Activated T-helper 9 cell treated with anti-CD3 and anti-CD28 coated beads, Interleukin-2, amount 50 U/mL, for 16 hours (primary cell): ENCODE results near the gene SEPSECS.
"Not testable (repeated sequence)": the region's sequence is repeated elsewhere in the genome, so short reads cannot be mapped to it uniquely, and the experiment has no call there.

Source experiments
- DNase-seq: peaks from one replicate; pipeline ENCODE4 v3.0.0-alpha.2; 2020; ENCODE audit warnings: low read depth

Gene SEPSECS

DNA sequence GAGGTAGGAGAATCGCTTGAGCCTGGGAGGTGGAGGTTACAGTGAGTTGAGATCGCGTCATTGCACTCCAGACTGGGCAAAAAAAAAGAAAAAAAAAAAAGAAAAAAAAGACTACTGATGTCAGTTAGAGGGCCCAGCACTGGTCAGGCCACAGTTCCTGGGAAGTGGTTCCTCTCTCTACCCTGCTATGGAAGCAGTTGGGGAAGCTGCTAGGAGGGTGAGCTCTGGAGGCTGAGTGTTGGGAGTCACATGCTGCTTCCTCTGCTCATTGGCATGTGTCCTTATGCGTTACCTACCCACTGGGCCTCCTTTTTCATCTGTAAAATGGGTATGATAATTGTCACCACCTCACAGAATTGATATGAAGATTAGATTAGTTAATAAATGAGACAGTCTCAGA, 50.7 kb downstream of the SEPSECS start:
- no peak for DNase-seq

DNA sequence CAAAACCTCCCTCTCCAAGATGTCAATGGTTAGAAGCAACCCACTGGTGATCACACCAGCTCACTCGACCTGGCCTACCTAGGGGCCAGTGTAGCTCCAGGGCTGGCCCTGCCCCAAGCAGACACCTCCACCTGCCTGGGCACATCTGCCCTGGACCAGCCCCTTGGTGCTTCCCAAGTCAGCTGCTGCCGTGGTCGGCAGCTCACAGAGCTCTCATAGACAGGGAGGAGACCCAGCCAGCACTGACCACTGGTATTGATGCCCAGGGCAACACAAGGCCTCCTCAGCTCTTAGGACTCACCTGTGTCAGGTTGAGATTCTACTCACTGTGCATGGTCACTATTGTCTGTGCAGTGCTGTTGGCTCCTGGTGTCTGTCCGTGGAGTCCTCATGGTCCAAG, 51.7 kb downstream of the SEPSECS start:
- no peak for DNase-seq

DNA sequence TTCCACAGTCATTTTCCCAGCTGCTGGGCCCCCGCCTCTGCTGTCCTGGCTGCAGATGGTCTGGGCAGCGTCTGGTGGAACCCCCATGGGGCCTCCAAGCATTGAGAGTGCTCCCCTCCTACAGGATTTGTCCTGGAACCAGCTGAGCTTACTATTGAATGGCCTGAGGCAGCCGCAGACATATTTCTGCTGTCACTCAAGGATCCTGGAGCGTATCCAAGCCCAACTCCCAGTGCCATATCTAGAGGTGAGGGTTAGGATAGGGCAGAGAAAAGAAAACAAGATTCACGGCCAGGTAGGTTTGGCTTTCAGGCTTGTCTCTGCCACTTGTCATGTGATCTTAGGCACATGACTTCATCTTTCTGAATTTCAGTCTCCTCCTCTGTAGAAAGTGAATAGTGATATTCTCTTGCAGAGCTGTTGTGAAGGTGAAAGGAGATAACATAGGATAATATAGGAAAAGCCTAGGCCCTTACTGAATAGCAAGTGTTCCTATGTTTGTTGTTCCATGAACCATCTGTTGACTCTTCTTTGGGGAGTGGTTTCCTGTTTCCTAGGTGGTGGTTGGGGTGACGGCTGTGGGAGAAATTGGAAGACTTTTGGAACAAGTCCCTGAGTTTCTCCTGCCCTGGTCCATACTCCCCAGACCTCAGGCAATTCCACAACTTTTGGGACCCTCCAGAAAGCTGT, 52.3 kb downstream of the SEPSECS start:
- no peak for DNase-seq

DNA sequence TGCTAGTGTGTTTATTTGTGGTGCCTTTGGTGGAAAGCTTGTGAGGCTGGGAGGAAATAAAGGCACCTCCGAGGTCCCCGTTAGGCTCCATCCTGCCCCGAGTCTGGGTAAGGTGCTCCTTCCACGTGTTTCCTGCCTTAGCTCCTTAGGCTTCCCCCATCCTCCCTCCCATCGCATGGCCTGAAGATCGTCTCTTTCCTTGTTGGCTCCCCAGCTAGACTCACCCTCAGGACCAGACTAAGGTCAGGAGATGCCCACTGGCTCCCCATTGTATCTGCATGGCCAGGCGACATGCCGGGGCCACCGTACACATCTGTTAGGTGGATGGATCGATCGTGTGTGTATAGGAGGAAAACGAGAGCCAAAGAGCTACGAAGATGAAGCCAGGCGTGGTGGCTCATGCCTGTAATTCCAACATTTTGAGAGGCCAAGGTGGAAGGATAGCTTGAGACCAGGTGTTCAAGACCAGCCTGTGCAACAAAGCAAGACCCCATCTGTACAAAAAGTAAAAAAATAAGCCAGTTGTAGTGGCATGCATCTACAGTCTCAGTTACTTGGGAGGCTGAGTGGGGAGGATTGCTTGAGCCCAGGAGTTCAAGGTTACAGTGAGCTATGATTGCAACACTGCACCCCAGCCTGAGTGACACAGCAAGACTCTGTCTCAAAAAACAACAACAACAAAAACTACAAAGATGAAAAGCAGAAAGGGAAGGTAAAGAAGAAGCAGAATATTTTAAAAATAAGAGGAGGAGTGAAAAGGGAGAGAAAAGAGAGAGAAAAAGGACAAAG, 53.7 kb downstream of the SEPSECS start:
- DNase-seq, result no peak

DNA sequence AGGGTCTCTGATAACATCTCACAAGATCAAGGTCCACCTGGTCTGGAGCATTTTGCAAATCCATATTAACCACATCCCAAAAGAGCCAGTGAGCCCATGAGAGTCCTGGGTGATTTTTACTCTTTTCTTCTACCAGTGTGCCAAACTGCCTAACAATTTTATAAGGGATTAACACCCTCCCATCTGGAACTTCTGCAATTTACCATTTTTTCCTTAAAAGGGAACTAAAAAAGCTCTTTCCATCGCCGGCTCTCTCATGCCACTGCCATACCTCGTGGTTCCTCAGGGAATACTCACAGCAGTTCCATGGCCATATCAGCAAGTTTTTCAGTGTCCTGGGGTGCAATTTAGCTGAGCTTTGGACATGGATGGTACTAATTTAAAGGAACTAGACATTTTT, 55.7 kb downstream of the SEPSECS start:
- no peak for DNase-seq

DNA sequence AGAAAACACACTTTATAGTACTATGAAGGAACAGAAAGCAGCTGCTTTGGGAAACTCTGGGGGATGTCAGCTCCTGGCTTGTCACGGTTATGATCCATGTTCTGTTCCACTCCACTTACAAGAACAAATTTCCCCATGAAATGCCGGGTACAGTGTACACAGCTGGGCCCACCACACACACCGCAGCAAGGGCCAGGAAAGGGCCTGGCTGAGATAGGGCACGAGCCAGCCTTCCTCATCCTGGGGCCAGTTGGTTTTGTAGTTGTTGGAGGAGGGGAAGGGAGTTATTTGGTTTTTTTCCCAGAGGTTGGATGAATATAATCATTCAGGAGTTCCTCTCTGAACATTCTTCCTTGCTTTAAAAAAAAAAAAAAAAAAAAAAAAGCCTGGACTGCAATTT, 56.8 kb downstream of the SEPSECS start:
- no peak for DNase-seq

DNA sequence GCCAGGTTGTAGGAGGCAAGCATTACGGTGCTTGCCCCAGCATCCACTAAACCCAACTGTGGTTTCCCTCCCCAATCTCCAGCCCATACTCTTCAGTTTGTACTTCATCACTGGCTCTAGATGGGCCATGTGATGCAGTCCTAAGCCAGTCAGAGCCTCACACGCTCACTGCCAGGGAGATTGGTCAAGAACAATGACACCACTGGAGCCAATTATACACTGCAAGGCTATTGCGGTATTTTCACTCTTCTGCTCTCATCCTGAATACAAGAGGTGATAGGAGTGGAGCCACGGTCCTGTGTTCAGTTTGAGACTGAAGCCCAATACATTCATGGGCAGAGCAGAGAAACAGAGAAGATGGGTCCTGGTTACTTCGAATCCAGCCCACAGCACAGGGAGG, 58.4 kb downstream of the SEPSECS start:
- DNase-seq, result no peak

DNA sequence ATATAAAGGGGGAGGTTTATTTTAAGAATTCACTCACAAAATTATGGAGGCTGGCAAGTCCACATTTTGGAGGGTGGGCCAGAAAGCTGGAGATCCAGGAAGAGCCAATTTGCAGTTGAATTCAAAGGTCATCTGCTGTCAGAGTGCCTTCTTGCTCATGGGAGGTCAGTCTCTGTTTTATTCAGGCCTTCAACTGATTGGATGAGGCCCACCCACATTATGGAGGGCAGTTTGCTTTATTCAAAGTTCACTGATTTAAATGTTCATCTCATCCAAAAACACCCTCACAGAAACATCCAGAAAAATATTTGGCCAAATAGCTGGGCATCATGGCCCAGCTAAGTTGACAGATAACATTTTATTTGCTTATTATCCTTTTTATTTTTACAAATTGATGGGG, 59.5 kb downstream of the SEPSECS start:
- no peak for DNase-seq

DNA sequence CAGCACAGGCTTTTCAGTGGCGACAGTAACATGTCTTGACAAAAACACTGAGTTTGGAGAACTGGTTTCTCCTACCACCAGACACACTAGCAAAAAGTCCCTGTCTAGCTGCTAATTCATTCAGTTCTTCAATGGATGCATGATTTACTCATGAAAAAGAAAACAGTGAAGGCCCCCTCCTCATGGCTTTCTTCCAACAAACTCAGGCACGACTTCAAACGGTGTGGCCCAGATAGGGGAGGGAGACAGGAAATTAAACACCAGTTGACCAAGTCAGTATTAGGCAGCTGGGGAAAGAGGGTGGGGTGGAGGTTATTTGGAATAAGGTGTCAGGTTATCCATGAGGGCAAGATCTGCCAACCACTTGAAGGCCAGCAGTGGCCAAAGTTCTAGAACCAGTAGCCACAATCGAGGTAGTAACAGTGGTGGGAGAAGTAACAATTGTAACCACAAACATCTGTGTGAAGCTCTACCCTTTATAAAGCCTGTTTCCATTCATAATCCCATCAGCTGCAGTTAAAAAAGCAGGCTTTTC, 60.2 kb downstream of the SEPSECS start:
- DNase-seq, result no peak

DNA sequence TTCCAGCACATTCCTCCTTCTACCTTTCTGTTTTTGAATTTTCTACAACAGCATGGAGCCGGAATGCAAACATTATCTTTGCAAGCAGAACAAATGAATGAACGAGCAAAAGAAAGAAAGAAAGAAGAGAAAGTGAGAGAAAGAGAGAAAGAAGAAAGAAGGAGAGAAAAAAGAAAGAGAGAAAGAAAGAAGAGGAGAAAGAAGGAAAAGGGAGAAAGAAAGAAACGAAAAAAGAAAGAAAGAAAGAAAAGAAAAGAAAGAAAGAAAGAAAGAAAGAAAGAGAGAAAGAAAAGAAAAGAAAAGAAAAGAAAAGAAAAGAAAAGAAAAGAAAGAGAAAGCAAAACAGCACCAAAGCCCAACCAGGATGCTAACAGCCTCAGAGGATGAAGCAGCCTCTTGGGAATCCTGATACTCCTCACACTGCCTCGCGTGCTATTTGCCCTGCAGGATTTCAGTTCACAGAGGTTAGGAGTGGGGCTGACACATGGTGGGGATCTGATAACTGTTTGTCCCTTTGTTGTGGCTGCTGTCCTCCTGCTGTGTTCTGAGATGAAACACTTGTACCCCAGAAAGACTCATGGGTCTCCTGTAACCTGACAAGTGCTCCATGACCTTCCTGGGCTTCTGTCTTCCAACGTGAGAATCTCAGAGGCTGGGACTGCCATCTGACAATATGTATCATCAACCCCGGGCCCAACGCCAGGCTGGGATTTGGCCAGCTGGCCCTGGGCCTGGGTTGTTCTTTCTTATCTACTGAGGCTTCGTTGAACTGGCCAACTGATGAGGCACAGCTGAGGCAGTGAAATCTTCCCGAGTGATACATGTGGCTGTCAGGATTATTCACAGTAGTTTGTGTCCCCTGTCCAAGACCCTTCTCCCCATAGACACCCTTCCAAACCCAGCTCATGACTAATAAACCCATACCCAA, 61.0 kb downstream of the SEPSECS start:
- no peak for DNase-seq

DNA sequence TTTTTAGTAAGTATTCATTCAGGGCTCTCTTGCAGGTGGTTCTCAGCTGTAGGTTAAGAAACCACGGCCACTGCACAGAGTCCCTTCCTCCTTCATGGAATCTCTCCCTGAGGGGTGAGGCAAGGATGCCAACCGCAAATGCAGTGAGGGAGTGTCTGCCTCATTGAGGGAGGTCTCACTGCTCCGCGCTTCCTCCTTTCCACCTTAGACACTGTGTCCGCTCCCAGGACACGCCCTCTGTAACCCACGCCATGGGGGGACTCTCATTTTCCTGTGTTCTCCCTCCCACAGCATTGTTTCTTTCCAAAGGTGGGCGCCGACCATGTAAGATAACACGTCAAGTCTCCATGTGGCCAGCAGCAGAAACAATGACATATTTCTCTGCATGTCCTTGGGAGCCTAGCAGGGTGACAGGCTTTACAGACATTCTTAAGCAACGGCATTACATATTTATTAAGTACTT, 63.2 kb downstream of the SEPSECS start:
- DNase-seq, result no peak

DNA sequence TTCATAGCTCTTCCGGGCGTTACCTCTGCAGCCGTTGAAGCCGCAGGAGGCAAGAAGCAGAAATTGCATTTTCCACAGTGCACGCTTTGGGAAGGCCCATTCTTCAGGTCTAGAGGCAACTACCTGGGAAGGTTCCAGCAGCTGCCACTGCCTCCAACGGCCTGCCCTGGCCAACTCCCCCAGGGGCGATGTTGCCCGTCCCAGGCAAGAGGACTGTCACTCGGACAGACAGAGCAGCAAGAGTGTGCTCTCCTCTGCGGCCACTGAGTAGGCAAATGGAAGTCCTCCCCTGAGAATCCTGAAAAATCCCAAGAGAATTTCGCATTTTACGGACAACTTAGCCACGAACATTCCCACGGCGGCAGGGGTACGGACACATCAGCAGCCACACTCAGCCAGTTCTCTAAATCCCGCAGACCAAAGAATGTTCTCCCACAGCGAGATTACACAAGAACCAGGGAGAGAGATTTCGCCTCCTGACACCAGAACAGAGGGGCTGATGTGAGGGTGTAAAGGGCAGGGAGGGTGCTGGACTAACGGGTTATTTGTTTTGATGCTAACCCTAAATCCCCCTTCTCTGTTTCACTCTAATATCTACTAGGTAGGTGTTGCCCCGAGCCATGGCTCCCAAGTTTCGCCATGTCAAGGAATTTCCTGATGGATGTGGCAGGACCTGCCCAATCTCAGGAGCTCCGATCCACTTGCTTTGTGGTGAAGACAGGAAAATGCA, 63.8 kb downstream of the SEPSECS start:
- DNase-seq, result no peak

DNA sequence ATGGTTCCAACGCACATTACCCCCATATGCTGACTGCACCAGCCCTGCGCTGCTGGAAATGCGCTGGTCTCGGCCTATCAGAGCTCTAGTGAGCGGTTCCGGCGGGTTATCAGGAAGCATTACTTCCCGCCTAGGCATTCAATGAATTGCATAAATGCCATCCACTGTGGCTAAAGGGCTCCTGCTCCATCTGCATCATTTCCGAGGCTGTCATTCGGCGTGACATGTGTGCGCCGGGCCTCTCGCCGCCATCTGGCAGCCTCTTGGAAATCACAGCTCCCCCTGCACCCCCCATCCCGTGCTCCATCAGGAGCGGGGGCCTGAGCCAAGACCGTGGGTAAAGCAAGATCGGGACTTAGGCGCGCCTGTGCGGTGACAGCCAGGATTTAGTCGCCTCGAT, 64.4 kb downstream of the SEPSECS start:
- DNase-seq, result no peak

DNA sequence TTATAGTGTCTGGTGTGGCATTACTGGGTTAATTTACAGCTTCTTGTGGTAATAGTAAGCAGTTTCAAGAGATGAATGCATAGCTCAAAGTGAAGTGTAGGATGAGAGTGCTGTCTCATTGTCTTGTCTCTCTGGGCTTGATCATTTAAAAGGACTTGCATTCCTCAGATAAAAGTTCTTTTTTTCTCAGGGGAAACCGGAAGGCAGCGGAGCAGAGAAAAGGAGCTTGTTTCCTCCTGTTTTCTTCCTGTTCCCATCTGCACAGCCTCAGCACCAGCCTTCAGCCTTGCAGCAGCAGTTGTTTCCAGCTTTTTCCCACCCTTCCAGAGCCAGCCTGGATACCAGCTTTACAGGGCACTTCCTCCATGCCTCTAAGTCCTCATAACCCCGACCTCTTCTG, 68.1 kb downstream of the SEPSECS start:
- no peak for DNase-seq

DNA sequence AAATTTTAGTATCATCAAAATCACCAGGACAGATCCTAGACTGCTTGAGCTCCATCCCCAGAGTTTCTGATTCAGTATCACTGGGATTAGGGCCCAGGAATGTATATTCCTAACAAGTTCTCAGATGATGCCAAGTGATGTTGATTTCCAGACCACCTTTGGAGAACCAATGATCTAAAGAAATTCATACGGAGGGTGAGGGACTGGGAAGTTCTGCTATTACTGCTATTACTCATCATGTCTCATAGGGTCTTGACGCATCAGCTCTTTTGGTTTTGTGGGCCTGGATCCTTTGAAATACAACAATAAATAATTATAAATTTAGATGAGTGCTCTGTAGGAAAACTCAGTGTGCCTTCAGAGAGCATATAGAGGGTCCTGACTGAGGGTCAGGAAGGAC, 69.7 kb downstream of the SEPSECS start:
- DNase-seq, result no peak

DNA sequence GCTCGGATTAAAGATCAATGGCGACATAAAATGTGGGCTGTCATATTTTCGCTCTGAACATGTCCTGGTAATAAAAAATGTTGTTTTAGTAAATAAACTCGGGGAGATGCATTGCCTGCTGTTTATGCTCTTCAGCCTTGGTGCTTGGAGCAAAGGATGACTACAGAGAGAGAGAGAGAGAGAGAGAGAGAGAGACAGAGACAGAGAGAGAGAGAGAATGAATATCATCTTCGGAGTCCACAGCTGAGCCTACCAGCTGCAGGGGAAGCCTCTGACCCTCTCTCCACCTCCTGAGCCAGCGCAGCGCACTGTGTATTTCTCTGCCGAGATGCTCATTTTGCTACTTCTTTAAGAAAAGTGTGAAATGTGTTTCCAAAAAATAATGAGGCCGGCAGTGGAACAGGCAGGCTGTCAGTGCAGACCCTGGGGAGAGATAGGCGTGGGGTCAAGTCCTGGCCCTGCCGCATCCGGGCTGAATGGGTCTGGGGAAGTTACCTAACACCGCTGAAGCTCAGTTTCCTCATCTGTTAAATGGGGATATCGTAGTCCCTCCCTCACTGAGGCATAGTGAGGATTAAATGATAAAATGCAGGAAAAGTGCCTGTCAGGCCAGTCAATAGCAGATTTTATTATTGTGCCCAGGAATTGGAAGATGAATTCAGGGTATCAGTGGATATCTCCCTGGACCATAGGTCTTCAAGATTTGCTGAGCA, 71.0 kb downstream of the SEPSECS start:
- no peak for DNase-seq

DNA sequence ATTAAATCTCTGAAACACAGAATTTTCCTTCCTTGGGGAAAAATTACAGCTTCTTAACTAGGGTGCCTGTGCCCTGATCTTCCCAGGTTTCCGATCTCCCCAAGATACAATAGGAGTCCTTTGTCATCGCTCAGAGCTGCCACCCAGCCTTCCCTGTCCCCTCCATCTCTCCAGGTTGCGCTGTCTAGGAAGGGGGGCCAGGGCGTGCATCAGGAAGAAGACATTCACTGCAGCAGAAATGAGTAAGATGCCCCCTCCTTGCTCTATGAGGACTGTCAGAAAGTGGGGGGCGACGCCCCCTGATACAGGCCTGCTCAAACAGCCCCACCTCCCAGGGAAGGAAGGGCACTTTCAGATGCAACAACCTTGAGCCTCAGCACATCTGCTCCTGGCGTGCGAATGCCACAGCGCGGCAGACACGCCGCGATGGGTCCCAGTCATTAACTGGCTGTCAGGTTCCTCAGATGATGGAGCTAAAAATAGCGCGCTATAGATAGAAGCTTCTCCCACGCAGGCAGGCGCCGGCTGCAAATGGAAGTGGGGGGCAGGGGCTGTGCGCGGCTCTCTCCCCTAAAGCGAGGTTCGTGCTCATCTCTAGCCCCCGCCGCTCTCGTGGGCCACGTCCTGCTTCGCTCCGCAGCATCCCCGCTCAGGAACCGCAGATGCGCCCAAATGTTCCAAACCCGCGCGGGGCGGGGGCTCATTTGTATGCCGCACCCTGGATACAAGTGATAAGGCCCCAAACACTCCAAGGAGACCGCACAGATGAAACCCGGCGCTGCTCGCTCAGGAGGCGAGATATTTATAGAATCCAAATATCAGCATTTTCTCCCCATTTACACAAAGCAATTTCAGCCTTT, 71.9 kb downstream of the SEPSECS start:
- DNase-seq, result no peak

DNA sequence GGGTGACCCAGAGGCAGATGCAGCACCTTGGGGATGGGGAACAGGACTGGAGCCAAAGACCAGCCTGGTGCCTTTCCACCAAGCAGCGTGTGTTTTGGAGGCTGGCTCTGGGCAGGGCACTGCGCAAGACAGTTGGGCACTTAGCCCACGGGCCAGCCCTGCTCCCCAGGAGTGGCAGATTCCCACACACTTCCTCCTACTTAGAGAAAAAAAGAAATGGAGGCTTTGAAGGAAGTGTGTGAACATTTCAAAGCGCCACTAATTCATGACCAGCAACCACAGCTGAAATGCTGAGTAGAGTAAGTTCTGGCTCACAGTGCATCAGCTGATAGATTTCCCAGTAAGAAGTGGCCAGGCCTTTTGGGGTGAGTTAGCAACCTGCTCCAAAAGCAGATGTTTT, 74.6 kb downstream of the SEPSECS start:
- no peak for DNase-seq

DNA sequence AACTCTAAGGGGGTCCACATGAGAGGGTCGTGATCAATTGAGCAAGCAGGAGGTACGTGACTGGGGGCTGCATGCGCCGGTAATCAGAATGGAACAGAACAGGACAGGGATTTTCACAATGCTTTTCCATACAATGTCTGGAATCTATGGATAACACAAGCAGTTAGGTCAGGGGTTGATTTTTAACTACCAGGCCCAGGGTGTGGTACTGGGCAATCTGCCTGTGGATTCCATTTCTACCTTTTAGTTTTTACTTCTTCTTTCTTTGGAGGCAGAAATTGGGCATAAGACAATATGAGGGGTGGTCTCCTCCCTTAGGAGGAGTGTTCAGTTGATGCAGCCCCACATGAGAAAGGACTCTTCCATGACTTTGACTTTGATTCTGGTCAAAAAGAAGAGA, 76.8 kb downstream of the SEPSECS start:
- not testable (repeated sequence) for DNase-seq

DNA sequence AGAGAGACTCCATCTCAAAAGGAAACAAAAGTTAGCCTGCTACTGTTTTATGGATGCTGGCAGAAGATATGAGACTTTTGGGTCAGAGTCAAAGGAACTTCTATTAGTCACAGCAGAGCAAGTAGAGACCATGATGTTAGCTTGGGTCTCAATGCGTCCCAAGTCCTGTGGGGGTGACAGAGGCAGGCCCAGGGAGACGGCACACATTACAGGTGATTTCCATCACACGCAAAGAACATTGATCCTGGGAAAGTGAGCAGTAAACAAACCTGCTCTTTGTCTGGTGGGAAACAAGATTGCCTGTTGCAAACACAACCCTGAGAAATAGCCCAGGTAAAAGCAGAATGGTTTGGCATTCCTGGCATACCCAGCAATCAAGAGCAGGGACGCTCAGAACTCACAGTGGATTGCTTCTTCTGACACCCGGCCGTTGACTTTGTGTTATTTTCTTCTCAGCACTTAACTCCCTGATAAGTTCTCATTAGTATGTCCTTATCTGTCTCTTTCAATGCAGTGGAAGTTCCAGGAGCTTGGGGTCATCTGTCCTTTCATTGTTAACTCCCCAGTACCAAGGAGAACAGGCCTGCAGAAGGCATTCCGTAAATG, 78.3 kb downstream of the SEPSECS start:
- no peak for DNase-seq
